Type B pancreatic cell (in vitro differentiated cells): Measurements from ENCODE around the gene A1CF. TPM values are rescaled to one million over a fixed set of nuclear protein-coding genes. Genes with fewer than 3 reads are reported as not detected.

ENCODE experiments used
- DNase-seq: peaks from one replicate; pipeline ENCODE4 v3.0.0; 2021; ENCODE audit warnings: mixed read lengths; ENCODE audit not compliant: unreplicated experiment; ENCODE audit errors: extremely low spot score
- H3K27ac Mint-ChIP-seq: 2 replicates; pipeline ENCODE4 v1.8.0; 2021; ENCODE audit warnings: mild to moderate bottlenecking, mixed read lengths
- H3K27me3 Mint-ChIP-seq: 2 replicates; pipeline ENCODE4 v1.8.0; 2021; ENCODE audit warnings: mixed read lengths
- H3K36me3 Mint-ChIP-seq: 2 replicates; pipeline ENCODE4 v1.8.0; 2021; ENCODE audit warnings: mixed read lengths
- H3K4me1 Mint-ChIP-seq: one replicate; pipeline ENCODE4 v1.8.0; 2021; ENCODE audit warnings: mixed read lengths; ENCODE audit not compliant: unreplicated experiment
- H3K4me3 Mint-ChIP-seq: 2 replicates; pipeline ENCODE4 v1.8.0; 2021; ENCODE audit warnings: mild to moderate bottlenecking, mixed read lengths
- H3K9me3 Mint-ChIP-seq: 2 replicates; pipeline ENCODE4 v1.8.0; 2021; ENCODE audit warnings: mixed read lengths
- CTCF ChIP-seq: fragments of 200-600 bp; sonication (generic); conservative IDR thresholded peaks from 2 replicates; pipeline ENCODE4 v1.5.0; 2021; ENCODE audit warnings: antibody characterized with exemption, mild to moderate bottlenecking
- total RNA-seq: library from RNA; stranded (reverse); gene quantifications from 2 replicates; pipeline ENCODE4 v1.2.1, GENCODE V29; 2021; ENCODE audit warnings: low replicate concordance

The A1CF gene
- total RNA-seq, 1 donor from 2014 or later = 12.1 TPM

- DNase-seq = no peak
- peaks cover 10% of the 10 kb centered on the region for H3K4me1 Mint-ChIP-seq
- H3K27ac Mint-ChIP-seq = no peak overlapping the region
- no peaks in the 10 kb centered on the region for H3K9me3 Mint-ChIP-seq
- H3K36me3 Mint-ChIP-seq = no peaks in the 10 kb centered on the region
- H3K4me3 Mint-ChIP-seq = no peak overlapping the region
- TF ChIP-seq CTCF = no peak
- H3K27me3 Mint-ChIP-seq = no peaks in the 10 kb centered on the region
Measured at GRCh38 chr10:50855461-50855860, 30.0 kb downstream of the A1CF start.

- peaks cover 10% of the 10 kb centered on the region for H3K4me1 Mint-ChIP-seq
- no peak for DNase-seq
- no peaks in the 10 kb centered on the region for H3K27me3 Mint-ChIP-seq
- H3K9me3 Mint-ChIP-seq = no peaks in the 10 kb centered on the region
- no peak for TF ChIP-seq CTCF
- no peaks in the 10 kb centered on the region for H3K36me3 Mint-ChIP-seq
- no peak overlapping the region for H3K4me3 Mint-ChIP-seq
- H3K27ac Mint-ChIP-seq = no peak overlapping the region
Measured at GRCh38 chr10:50855015-50855414, 30.4 kb downstream of the A1CF start.

- Mint-ChIP-seq H3K4me1 (peaks cover 10% of the 10 kb centered on the region), H3K27me3 (no peaks in the 10 kb centered on the region), H3K27ac (no peak overlapping the region), H3K36me3 (no peaks in the 10 kb centered on the region), H3K4me3 (no peak overlapping the region), H3K9me3 (no peaks in the 10 kb centered on the region)
- no peak for DNase-seq
- TF ChIP-seq CTCF = no peak
Measured at GRCh38 chr10:50853557-50853956, 31.9 kb downstream of the A1CF start.

- no peak overlapping the region for H3K4me3 Mint-ChIP-seq
- no peak for DNase-seq
- H3K9me3 Mint-ChIP-seq = no peaks in the 10 kb centered on the region
- H3K27me3 Mint-ChIP-seq = no peaks in the 10 kb centered on the region
- no peak overlapping the region for H3K27ac Mint-ChIP-seq
- peaks cover 5% of the 10 kb centered on the region for H3K4me1 Mint-ChIP-seq
- TF ChIP-seq CTCF = no peak
- no peaks in the 10 kb centered on the region for H3K36me3 Mint-ChIP-seq
Measured at GRCh38 chr10:50851884-50852671, 33.3 kb downstream of the A1CF start.

GRCh38 chr10:50850578-50851230, 34.7 kb downstream of the A1CF start:
- Mint-ChIP-seq H3K27me3 (no peaks in the 10 kb centered on the region), H3K9me3 (no peaks in the 10 kb centered on the region), H3K4me1 (peaks cover 5% of the 10 kb centered on the region), H3K27ac (no peak overlapping the region), H3K36me3 (no peaks in the 10 kb centered on the region), H3K4me3 (no peak overlapping the region)
- TF ChIP-seq CTCF = no peak
- no peak for DNase-seq
